Measurements from ENCODE around the gene RUNX2.

DNA sequence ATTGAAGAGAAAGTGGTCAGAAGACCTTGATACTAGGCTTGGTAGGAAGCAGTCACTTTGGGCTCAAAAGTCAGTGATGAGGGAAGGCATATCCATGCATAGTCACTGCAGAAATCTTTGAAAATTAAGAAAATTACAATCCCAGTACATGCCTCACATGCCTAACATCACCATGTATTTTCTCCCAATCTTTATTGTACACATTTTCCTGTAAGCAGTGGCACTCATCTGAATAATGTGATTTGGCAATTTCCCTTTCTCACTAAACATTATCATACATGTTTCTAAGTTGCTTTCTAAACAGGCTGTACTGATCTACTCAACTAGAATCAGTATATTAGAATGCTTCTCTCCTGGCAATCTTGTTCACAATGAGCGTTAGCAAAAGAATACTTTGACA lies 330.3 kb downstream of the RUNX2 start:
- TF ChIP-seq, protein P1, sequence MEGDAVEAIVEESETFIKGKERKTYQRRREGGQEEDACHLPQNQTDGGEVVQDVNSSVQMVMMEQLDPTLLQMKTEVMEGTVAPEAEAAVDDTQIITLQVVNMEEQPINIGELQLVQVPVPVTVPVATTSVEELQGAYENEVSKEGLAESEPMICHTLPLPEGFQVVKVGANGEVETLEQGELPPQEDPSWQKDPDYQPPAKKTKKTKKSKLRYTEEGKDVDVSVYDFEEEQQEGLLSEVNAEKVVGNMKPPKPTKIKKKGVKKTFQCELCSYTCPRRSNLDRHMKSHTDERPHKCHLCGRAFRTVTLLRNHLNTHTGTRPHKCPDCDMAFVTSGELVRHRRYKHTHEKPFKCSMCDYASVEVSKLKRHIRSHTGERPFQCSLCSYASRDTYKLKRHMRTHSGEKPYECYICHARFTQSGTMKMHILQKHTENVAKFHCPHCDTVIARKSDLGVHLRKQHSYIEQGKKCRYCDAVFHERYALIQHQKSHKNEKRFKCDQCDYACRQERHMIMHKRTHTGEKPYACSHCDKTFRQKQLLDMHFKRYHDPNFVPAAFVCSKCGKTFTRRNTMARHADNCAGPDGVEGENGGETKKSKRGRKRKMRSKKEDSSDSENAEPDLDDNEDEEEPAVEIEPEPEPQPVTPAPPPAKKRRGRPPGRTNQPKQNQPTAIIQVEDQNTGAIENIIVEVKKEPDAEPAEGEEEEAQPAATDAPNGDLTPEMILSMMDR (IDR thresholded peaks at IDR 0.05) = no peak
- TF ChIP-seq EP300 (IDR thresholded peaks at IDR 0.05) (no peak), POLR2A (IDR thresholded peaks at IDR 0.05) (no peak)

Measured in stomach (tissue), 4 donors.